ENCODE results near the gene ARHGAP8.

The ARHGAP8 gene

DNA sequence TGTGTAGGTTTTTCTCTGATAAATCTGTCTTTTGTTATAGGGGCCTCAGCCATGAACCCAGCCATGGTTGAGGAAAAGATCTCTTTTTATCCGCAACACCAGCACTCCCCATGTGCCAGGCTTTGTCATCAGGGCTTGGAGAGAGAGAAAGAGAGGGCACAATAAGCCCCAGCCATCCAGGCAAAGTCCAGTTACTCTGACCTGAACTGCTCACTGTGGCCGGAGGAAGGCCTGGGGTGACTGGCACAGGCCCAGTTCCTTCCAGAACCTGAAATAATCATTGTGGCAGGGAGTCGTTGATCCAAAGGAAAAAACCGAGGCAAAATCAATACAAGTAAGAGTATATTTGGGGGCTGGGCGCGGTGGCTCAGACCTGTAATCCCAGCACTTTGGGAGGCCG is 3.9 kb upstream of the ARHGAP8 start:
- Histone ChIP-seq H3K36me3 (ENCODE audit: control insufficient read depth in 5 of 5, insufficient read depth in 5 of 5, low read length in 5 of 5) (no peaks in the 10 kb centered on the region), H3K9ac (ENCODE audit: low read length in 5 of 5) (no peak overlapping the region), H3K9me3 (ENCODE audit: control insufficient read depth in 5 of 5, low read length in 5 of 5) (peaks cover 0 to 5% (median 0%) of the 10 kb centered on the region in 5 donors), H3K4me3 (ENCODE audit: low read depth in 1 of 5, low read length in 5 of 5) (no peak overlapping the region), H3K27me3 (ENCODE audit: control insufficient read depth in 5 of 5, insufficient read depth in 4 of 5, low read length in 5 of 5) (peaks cover 5 to 28% (median 9%) of the 10 kb centered on the region in 5 donors), H3K4me1 (ENCODE audit: control insufficient read depth in 5 of 5, insufficient read depth in 5 of 5, low read length in 5 of 5) (peaks cover 0 to 15% (median 11%) of the 10 kb centered on the region in 5 donors), H3K27ac (ENCODE audit: low read depth, low read length) (no peak overlapping the region)

- Histone ChIP-seq H3K36me3 (ENCODE audit: control insufficient read depth in 5 of 5, insufficient read depth in 5 of 5, low read length in 5 of 5) (no peaks in the 10 kb centered on the region), H3K27ac (ENCODE audit: low read depth, low read length) (no peak overlapping the region), H3K4me3 (ENCODE audit: low read depth in 1 of 5, low read length in 5 of 5) (no peak overlapping the region), H3K4me1 (ENCODE audit: control insufficient read depth in 5 of 5, insufficient read depth in 5 of 5, low read length in 5 of 5) (peaks cover 0 to 20% (median 14%) of the 10 kb centered on the region in 5 donors), H3K9me3 (ENCODE audit: control insufficient read depth in 5 of 5, low read length in 5 of 5) (peaks cover 0 to 5% (median 0%) of the 10 kb centered on the region in 5 donors), H3K9ac (ENCODE audit: low read length in 5 of 5) (no peak overlapping the region), H3K27me3 (ENCODE audit: control insufficient read depth in 5 of 5, insufficient read depth in 4 of 5, low read length in 5 of 5) (peaks cover 17 to 43% (median 20%) of the 10 kb centered on the region in 5 donors)
Observed at GRCh38 chr22:44750481-44750880, 1.9 kb upstream of the ARHGAP8 start.

GRCh38 chr22:44753189-44754042 is 1.0 kb downstream of the ARHGAP8 start:
- H3K9ac ChIP-seq (ENCODE audit: low read length in 5 of 5) = no peak overlapping the region
- peaks cover 15 to 48% (median 27%) of the 10 kb centered on the region in 5 donors for H3K27me3 ChIP-seq (ENCODE audit: control insufficient read depth in 5 of 5, insufficient read depth in 4 of 5, low read length in 5 of 5)
- H3K36me3 ChIP-seq (ENCODE audit: control insufficient read depth in 5 of 5, insufficient read depth in 5 of 5, low read length in 5 of 5) = no peaks in the 10 kb centered on the region
- peaks cover 0 to 5% (median 0%) of the 10 kb centered on the region in 5 donors for H3K9me3 ChIP-seq (ENCODE audit: control insufficient read depth in 5 of 5, low read length in 5 of 5)
- H3K4me3 ChIP-seq (ENCODE audit: low read depth in 1 of 5, low read length in 5 of 5) = no peak overlapping the region
- H3K4me1 ChIP-seq (ENCODE audit: control insufficient read depth in 5 of 5, insufficient read depth in 5 of 5, low read length in 5 of 5) = peaks cover 0 to 17% (median 6%) of the 10 kb centered on the region in 5 donors
- H3K27ac ChIP-seq (ENCODE audit: low read depth, low read length) = no peak overlapping the region

- Histone ChIP-seq H3K4me1 (ENCODE audit: control insufficient read depth in 5 of 5, insufficient read depth in 5 of 5, low read length in 5 of 5) (peaks cover 0 to 17% (median 6%) of the 10 kb centered on the region in 5 donors), H3K27ac (ENCODE audit: low read depth, low read length) (no peak overlapping the region), H3K36me3 (ENCODE audit: control insufficient read depth in 5 of 5, insufficient read depth in 5 of 5, low read length in 5 of 5) (no peaks in the 10 kb centered on the region)
Observed at GRCh38 chr22:44754998-44755397, 2.6 kb downstream of the ARHGAP8 start.

DNA sequence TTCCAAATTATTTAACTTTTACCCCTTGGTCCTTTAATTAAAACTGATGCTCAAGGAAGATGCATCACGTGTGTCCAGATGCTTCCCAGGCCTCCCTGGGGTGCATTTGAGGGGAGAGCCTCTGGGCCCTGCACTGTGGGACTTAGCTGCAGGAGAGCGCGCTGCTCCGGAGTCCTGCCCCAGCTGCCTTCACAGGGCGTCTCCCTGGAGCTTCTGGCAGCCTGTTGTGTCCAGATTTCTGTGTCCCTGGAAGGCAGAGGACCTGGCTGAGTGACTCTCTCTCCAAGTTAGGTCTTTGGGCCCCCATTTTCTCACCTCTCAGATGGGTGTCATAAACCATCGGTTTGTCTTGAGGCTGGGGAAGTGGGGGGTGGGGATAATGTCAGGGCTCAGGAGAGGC is 3.0 kb downstream of the ARHGAP8 start:
- H3K4me3 ChIP-seq (ENCODE audit: low read depth in 1 of 5, low read length in 5 of 5) = no peak overlapping the region
- no peak overlapping the region for H3K9ac ChIP-seq (ENCODE audit: low read length in 5 of 5)
- no peak overlapping the region for H3K27ac ChIP-seq (ENCODE audit: low read depth, low read length)
- no peaks in the 10 kb centered on the region for H3K36me3 ChIP-seq (ENCODE audit: control insufficient read depth in 5 of 5, insufficient read depth in 5 of 5, low read length in 5 of 5)
- H3K4me1 ChIP-seq (ENCODE audit: control insufficient read depth in 5 of 5, insufficient read depth in 5 of 5, low read length in 5 of 5) = peaks cover 0 to 17% (median 6%) of the 10 kb centered on the region in 5 donors
- H3K27me3 ChIP-seq (ENCODE audit: control insufficient read depth in 5 of 5, insufficient read depth in 4 of 5, low read length in 5 of 5) = peaks cover 15 to 48% (median 27%) of the 10 kb centered on the region in 5 donors
- H3K9me3 ChIP-seq (ENCODE audit: control insufficient read depth in 5 of 5, low read length in 5 of 5) = peaks cover 0 to 4% (median 0%) of the 10 kb centered on the region in 5 donors

More at GRCh38 chr22:44754998-44755397, 2.6 kb downstream of the ARHGAP8 start:
- Histone ChIP-seq H3K9ac (ENCODE audit: low read length in 5 of 5) (no peak overlapping the region), H3K4me3 (ENCODE audit: low read depth in 1 of 5, low read length in 5 of 5) (no peak overlapping the region), H3K27me3 (ENCODE audit: control insufficient read depth in 5 of 5, insufficient read depth in 4 of 5, low read length in 5 of 5) (peaks cover 15 to 48% (median 27%) of the 10 kb centered on the region in 5 donors), H3K9me3 (ENCODE audit: control insufficient read depth in 5 of 5, low read length in 5 of 5) (peaks cover 0 to 5% (median 0%) of the 10 kb centered on the region in 5 donors)

- H3K9me3 ChIP-seq (ENCODE audit: control insufficient read depth in 5 of 5, low read length in 5 of 5) = no peaks in the 10 kb centered on the region
- no peak overlapping the region for H3K4me3 ChIP-seq (ENCODE audit: low read depth in 1 of 5, low read length in 5 of 5)
- H3K9ac ChIP-seq (ENCODE audit: low read length in 5 of 5) = no peak overlapping the region
- peaks cover 0 to 17% (median 6%) of the 10 kb centered on the region in 5 donors for H3K4me1 ChIP-seq (ENCODE audit: control insufficient read depth in 5 of 5, insufficient read depth in 5 of 5, low read length in 5 of 5)
- no peaks in the 10 kb centered on the region for H3K36me3 ChIP-seq (ENCODE audit: control insufficient read depth in 5 of 5, insufficient read depth in 5 of 5, low read length in 5 of 5)
- no peak overlapping the region for H3K27ac ChIP-seq (ENCODE audit: low read depth, low read length)
- H3K27me3 ChIP-seq (ENCODE audit: control insufficient read depth in 5 of 5, insufficient read depth in 4 of 5, low read length in 5 of 5) = peaks cover 11 to 44% (median 23%) of the 10 kb centered on the region in 5 donors
Observed at GRCh38 chr22:44755956-44756361, 3.6 kb downstream of the ARHGAP8 start.

DNA sequence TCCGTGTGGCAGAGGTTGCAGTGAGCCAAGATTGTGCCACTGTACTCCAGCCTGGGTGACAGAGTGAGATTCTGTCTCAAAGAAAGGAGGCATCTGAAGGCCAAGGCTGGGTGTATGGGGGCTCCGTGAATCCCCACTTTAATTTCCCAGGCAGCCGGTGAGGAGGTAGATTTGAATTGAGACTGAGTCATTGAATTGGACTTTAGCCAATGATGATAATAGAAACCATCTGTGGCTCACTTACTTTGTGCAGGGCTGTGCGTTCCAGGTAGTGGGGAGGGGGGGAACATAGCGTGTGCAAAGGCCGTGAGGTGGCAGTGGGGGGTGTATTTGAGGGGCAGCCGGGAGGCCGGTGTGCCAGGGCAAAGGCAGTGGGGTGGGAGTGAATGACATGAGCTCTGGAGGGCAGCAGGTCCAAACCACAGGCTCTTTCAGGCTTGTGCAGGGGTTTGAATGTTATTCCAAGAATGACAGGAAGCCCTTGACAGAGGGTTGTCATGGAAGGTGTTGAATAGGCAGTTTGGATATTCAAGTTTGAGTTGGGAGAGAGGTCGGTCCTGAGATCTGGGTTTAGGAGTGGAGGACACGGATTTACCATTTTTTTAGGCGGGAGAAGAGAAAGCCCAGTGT is 6.1 kb downstream of the ARHGAP8 start:
- no peak overlapping the region for H3K9ac ChIP-seq (ENCODE audit: low read length in 5 of 5)
- H3K27ac ChIP-seq (ENCODE audit: low read depth, low read length) = no peak overlapping the region
- H3K4me1 ChIP-seq (ENCODE audit: control insufficient read depth in 5 of 5, insufficient read depth in 5 of 5, low read length in 5 of 5) = peaks cover 0 to 7% (median 4%) of the 10 kb centered on the region in 5 donors
- peaks cover 8 to 27% (median 13%) of the 10 kb centered on the region in 5 donors for H3K27me3 ChIP-seq (ENCODE audit: control insufficient read depth in 5 of 5, insufficient read depth in 4 of 5, low read length in 5 of 5)
- no peaks in the 10 kb centered on the region for H3K9me3 ChIP-seq (ENCODE audit: control insufficient read depth in 5 of 5, low read length in 5 of 5)
- no peak overlapping the region for H3K4me3 ChIP-seq (ENCODE audit: low read depth in 1 of 5, low read length in 5 of 5)
- no peaks in the 10 kb centered on the region for H3K36me3 ChIP-seq (ENCODE audit: control insufficient read depth in 5 of 5, insufficient read depth in 5 of 5, low read length in 5 of 5)

DNA sequence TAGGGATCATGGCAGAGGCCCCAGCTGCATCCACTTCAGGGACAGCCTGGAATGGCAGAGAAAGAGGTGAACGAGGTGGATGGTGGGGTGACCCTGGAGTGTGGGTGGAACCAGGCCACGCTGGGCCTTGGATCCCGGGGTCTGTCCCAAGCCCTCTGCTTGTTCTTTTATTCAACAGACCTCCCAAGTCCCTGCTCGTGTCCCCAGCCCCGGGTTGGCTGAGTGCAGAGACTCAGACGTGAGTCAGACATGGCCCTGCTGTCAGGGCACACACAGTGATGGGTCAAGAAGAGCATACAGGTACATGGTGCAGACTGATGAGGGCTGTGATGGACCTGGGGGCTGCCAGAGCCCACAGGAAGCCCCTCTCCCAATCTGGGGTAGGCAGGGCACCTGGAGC is 6.6 kb downstream of the ARHGAP8 start:
- H3K9ac ChIP-seq (ENCODE audit: low read length in 5 of 5) = no peak overlapping the region
- no peak overlapping the region for H3K27ac ChIP-seq (ENCODE audit: low read depth, low read length)
- H3K4me3 ChIP-seq (ENCODE audit: low read depth in 1 of 5, low read length in 5 of 5) = no peak overlapping the region
- no peaks in the 10 kb centered on the region for H3K36me3 ChIP-seq (ENCODE audit: control insufficient read depth in 5 of 5, insufficient read depth in 5 of 5, low read length in 5 of 5)
- H3K4me1 ChIP-seq (ENCODE audit: control insufficient read depth in 5 of 5, insufficient read depth in 5 of 5, low read length in 5 of 5) = peaks cover 0 to 1% (median 0%) of the 10 kb centered on the region in 5 donors
- H3K27me3 ChIP-seq (ENCODE audit: control insufficient read depth in 5 of 5, insufficient read depth in 4 of 5, low read length in 5 of 5) = peaks cover 3 to 22% (median 11%) of the 10 kb centered on the region in 5 donors
- H3K9me3 ChIP-seq (ENCODE audit: control insufficient read depth in 5 of 5, low read length in 5 of 5) = no peaks in the 10 kb centered on the region

- H3K4me1 ChIP-seq (ENCODE audit: control insufficient read depth in 5 of 5, insufficient read depth in 5 of 5, low read length in 5 of 5) = peaks cover 0 to 3% (median 0%) of the 10 kb centered on the region in 5 donors
- no peak overlapping the region for H3K4me3 ChIP-seq (ENCODE audit: low read depth in 1 of 5, low read length in 5 of 5)
- H3K36me3 ChIP-seq (ENCODE audit: control insufficient read depth in 5 of 5, insufficient read depth in 5 of 5, low read length in 5 of 5) = no peaks in the 10 kb centered on the region
- peaks cover 3 to 16% (median 8%) of the 10 kb centered on the region in 5 donors for H3K27me3 ChIP-seq (ENCODE audit: control insufficient read depth in 5 of 5, insufficient read depth in 4 of 5, low read length in 5 of 5)
- H3K9ac ChIP-seq (ENCODE audit: low read length in 5 of 5) = no peak overlapping the region
- no peak overlapping the region for H3K27ac ChIP-seq (ENCODE audit: low read depth, low read length)
- H3K9me3 ChIP-seq (ENCODE audit: control insufficient read depth in 5 of 5, low read length in 5 of 5) = no peaks in the 10 kb centered on the region
Observed at GRCh38 chr22:44759430-44760310, 7.3 kb downstream of the ARHGAP8 start.

Data from subcutaneous abdominal adipose tissue (tissue), 5 donors.